ENCODE measurements around the gene TSEN2.
"Not testable (repeated sequence)": the region's sequence is repeated elsewhere in the genome, so short reads cannot be mapped to it uniquely, and the experiment has no call there.

TSEN2 gene

GRCh38 chr3:12484198-12484982 is at the start of gene TSEN2:
Gene TSEN2, plus strand, starts transcription at chr3:12484480. Its CDS starts 5,321 bp downstream, at chr3:12489801.
- DNase-seq (ENCODE audit: low spot score) = peak; percentile 100

GRCh38 chr3:12436514-12437220 is 47.6 kb upstream of the TSEN2 start:
- DNase-seq (ENCODE audit: low spot score) = peak; percentile 67

- no peak for DNase-seq (ENCODE audit: low spot score)
These were observed 47.1 kb upstream of the TSEN2 start for GRCh38 chr3:12437221-12437605.

- no peak for DNase-seq (ENCODE audit: low spot score)
These were observed 46.4 kb upstream of the TSEN2 start for GRCh38 chr3:12437861-12438260.

GRCh38 chr3:12438318-12438717 is 46.0 kb upstream of the TSEN2 start:
- DNase-seq (ENCODE audit: low spot score) = no peak

- no peak for DNase-seq (ENCODE audit: low spot score)
These were observed 44.9 kb upstream of the TSEN2 start for GRCh38 chr3:12439161-12439940.

GRCh38 chr3:12440927-12441714 is 43.2 kb upstream of the TSEN2 start:
- DNase-seq (ENCODE audit: low spot score) = peak; percentile 51

GRCh38 chr3:12442654-12443501 is 41.4 kb upstream of the TSEN2 start:
- DNase-seq (ENCODE audit: low spot score) = no peak

- DNase-seq (ENCODE audit: low spot score) = no peak
These were observed 40.3 kb upstream of the TSEN2 start for GRCh38 chr3:12443781-12444522.

- no peak for DNase-seq (ENCODE audit: low spot score)
These were observed 39.5 kb upstream of the TSEN2 start for GRCh38 chr3:12444582-12445471.

- DNase-seq (ENCODE audit: low spot score) = no peak
These were observed 38.6 kb upstream of the TSEN2 start for GRCh38 chr3:12445523-12446240.

- DNase-seq (ENCODE audit: low spot score) = no peak
These were observed 38.0 kb upstream of the TSEN2 start for GRCh38 chr3:12446298-12446697.

- no peak for DNase-seq (ENCODE audit: low spot score)
These were observed 37.2 kb upstream of the TSEN2 start for GRCh38 chr3:12447075-12447474.

- DNase-seq (ENCODE audit: low spot score) = not testable (repeated sequence)
These were observed 35.7 kb upstream of the TSEN2 start for GRCh38 chr3:12448404-12449202.

GRCh38 chr3:12449889-12450682 is 34.2 kb upstream of the TSEN2 start:
- DNase-seq (ENCODE audit: low spot score) = no peak

- no peak for DNase-seq (ENCODE audit: low spot score)
These were observed 32.8 kb upstream of the TSEN2 start for GRCh38 chr3:12451481-12451880.

- DNase-seq (ENCODE audit: low spot score) = no peak
These were observed 32.3 kb upstream of the TSEN2 start for GRCh38 chr3:12451960-12452359.
